Activated CD4-positive, alpha-beta memory T cell treated with anti-CD3 and anti-CD28 coated beads, Interleukin-2, amount 10 ng/mL, durations not matched to agents 7 days and 5 days (primary cell): Measurements from ENCODE around the gene ZDHHC11. TPM values are rescaled to one million over a fixed set of nuclear protein-coding genes. Genes with fewer than 3 reads are reported as not detected.
"Not testable (repeated sequence)": the region's sequence is repeated elsewhere in the genome, so short reads cannot be mapped to it uniquely, and the experiment has no call there.

Source experiments
- CTCF ChIA-PET: fragments of 350-600 bp; sonication (Branson Sonifier 250); formaldehyde crosslinking; loops from one replicate; lab custom pipeline; 2021; ENCODE audit warnings: antibody characterized with exemption, inconsistent platforms; lab: Charles Lee
- POLR2A ChIA-PET: fragments of 350-600 bp; sonication (Branson Sonifier 250); formaldehyde crosslinking; loops from one replicate; lab custom pipeline; 2021; ENCODE audit warnings: antibody characterized with exemption; lab: Charles Lee
- DNase-seq: peaks from one replicate; pipeline ENCODE4 v3.0.0-alpha.2; 2020
- H3K27ac Mint-ChIP-seq: one replicate; pipeline ENCODE4 v1.8.0; 2021; ENCODE audit warnings: mild to moderate bottlenecking, mixed read lengths
- H3K27me3 Mint-ChIP-seq: one replicate; pipeline ENCODE4 v1.8.0; 2021; ENCODE audit warnings: mixed read lengths
- H3K36me3 Mint-ChIP-seq: one replicate; pipeline ENCODE4 v1.8.0; 2021; ENCODE audit warnings: low read depth, mixed read lengths
- H3K4me1 Mint-ChIP-seq: one replicate; pipeline ENCODE4 v1.8.0; 2021; ENCODE audit warnings: mixed read lengths
- H3K4me3 Mint-ChIP-seq: one replicate; pipeline ENCODE4 v1.8.0; 2021; ENCODE audit warnings: mild to moderate bottlenecking, mixed read lengths
- H3K9me3 Mint-ChIP-seq: one replicate; pipeline ENCODE4 v1.8.0; 2021; ENCODE audit warnings: mixed read lengths
- total RNA-seq, 2 experiments: library from RNA; stranded (reverse); gene quantifications; one replicate each; pipeline ENCODE4 v1.2.3, GENCODE V29; 2021

ZDHHC11 gene
- total RNA-seq, 2 experiments from 2014 or later, result 5.8 to 6.6 TPM

GRCh38 chr5:775595-775960 lies 75.2 kb downstream of the ZDHHC11 start:
- H3K36me3 Mint-ChIP-seq, H3K4me1 Mint-ChIP-seq, H3K27ac Mint-ChIP-seq, CTCF ChIA-PET, DNase-seq, H3K9me3 Mint-ChIP-seq, H3K27me3 Mint-ChIP-seq, H3K4me3 Mint-ChIP-seq, POLR2A ChIA-PET: not testable (repeated sequence)

- POLR2A ChIA-PET, H3K27ac Mint-ChIP-seq, DNase-seq, H3K27me3 Mint-ChIP-seq, H3K4me3 Mint-ChIP-seq, CTCF ChIA-PET, H3K36me3 Mint-ChIP-seq, H3K9me3 Mint-ChIP-seq, H3K4me1 Mint-ChIP-seq: not testable (repeated sequence)
Measured at GRCh38 chr5:774854-775505, 75.8 kb downstream of the ZDHHC11 start.

GRCh38 chr5:774304-774703 lies 76.5 kb downstream of the ZDHHC11 start:
- H3K4me1 Mint-ChIP-seq, H3K9me3 Mint-ChIP-seq, H3K27ac Mint-ChIP-seq, H3K27me3 Mint-ChIP-seq, H3K4me3 Mint-ChIP-seq, POLR2A ChIA-PET, H3K36me3 Mint-ChIP-seq, CTCF ChIA-PET: not testable (repeated sequence)
- DNase-seq, result peak; percentile 14

GRCh38 chr5:773517-774264 lies 77.1 kb downstream of the ZDHHC11 start:
- Mint-ChIP-seq H3K27me3 (no peaks in the 10 kb centered on the region), H3K9me3 (no peaks in the 10 kb centered on the region), H3K4me3 (no peak overlapping the region), H3K4me1 (no peaks in the 10 kb centered on the region), H3K27ac (no peak overlapping the region), H3K36me3 (no peaks in the 10 kb centered on the region)
- ChIA-PET CTCF (no interaction called here), POLR2A (no interaction called here)
- peak; percentile 15 for DNase-seq

- DNase-seq, H3K36me3 Mint-ChIP-seq, POLR2A ChIA-PET, H3K4me3 Mint-ChIP-seq, H3K4me1 Mint-ChIP-seq, H3K27me3 Mint-ChIP-seq, H3K27ac Mint-ChIP-seq, H3K9me3 Mint-ChIP-seq, CTCF ChIA-PET: not testable (repeated sequence)
Measured at GRCh38 chr5:772931-773330, 77.9 kb downstream of the ZDHHC11 start.

GRCh38 chr5:772547-772890 lies 78.3 kb downstream of the ZDHHC11 start:
- H3K4me3 Mint-ChIP-seq, H3K36me3 Mint-ChIP-seq, CTCF ChIA-PET, H3K9me3 Mint-ChIP-seq, DNase-seq, H3K4me1 Mint-ChIP-seq, H3K27ac Mint-ChIP-seq, H3K27me3 Mint-ChIP-seq, POLR2A ChIA-PET: not testable (repeated sequence)

- H3K27me3 Mint-ChIP-seq, CTCF ChIA-PET, H3K36me3 Mint-ChIP-seq, H3K4me1 Mint-ChIP-seq, DNase-seq, POLR2A ChIA-PET, H3K9me3 Mint-ChIP-seq, H3K4me3 Mint-ChIP-seq, H3K27ac Mint-ChIP-seq: not testable (repeated sequence)
Measured at GRCh38 chr5:771841-772546, 78.8 kb downstream of the ZDHHC11 start.

GRCh38 chr5:771087-771781 lies 79.6 kb downstream of the ZDHHC11 start:
- H3K4me3 Mint-ChIP-seq, H3K4me1 Mint-ChIP-seq, H3K36me3 Mint-ChIP-seq, H3K27me3 Mint-ChIP-seq, H3K27ac Mint-ChIP-seq, DNase-seq, POLR2A ChIA-PET, H3K9me3 Mint-ChIP-seq, CTCF ChIA-PET: not testable (repeated sequence)

- H3K27ac Mint-ChIP-seq, H3K4me1 Mint-ChIP-seq, POLR2A ChIA-PET, H3K9me3 Mint-ChIP-seq, H3K4me3 Mint-ChIP-seq, H3K27me3 Mint-ChIP-seq, H3K36me3 Mint-ChIP-seq, CTCF ChIA-PET: not testable (repeated sequence)
- DNase-seq, result peak; percentile 14
Measured at GRCh38 chr5:770585-770984, 80.2 kb downstream of the ZDHHC11 start.

GRCh38 chr5:769485-770145 lies 81.2 kb downstream of the ZDHHC11 start:
- H3K4me1 Mint-ChIP-seq, CTCF ChIA-PET, H3K27ac Mint-ChIP-seq, H3K36me3 Mint-ChIP-seq, POLR2A ChIA-PET, H3K27me3 Mint-ChIP-seq, H3K9me3 Mint-ChIP-seq, H3K4me3 Mint-ChIP-seq: not testable (repeated sequence)
- peak; percentile 12 for DNase-seq

GRCh38 chr5:766666-767431 lies 83.9 kb downstream of the ZDHHC11 start:
- Mint-ChIP-seq H3K27ac (no peak overlapping the region), H3K36me3 (no peaks in the 10 kb centered on the region), H3K4me3 (no peak overlapping the region), H3K27me3 (no peaks in the 10 kb centered on the region), H3K4me1 (no peaks in the 10 kb centered on the region), H3K9me3 (peaks cover 3% of the 10 kb centered on the region)
- ChIA-PET CTCF (no interaction called here), POLR2A (no interaction called here)
- DNase-seq, result peak; percentile 15

- H3K4me1 Mint-ChIP-seq, result no peaks in the 10 kb centered on the region
- peak; percentile 14 for DNase-seq
- ChIA-PET CTCF (no interaction called here), POLR2A (no interaction called here)
- no peak overlapping the region for H3K27ac Mint-ChIP-seq
- H3K4me3 Mint-ChIP-seq, result no peak overlapping the region
- H3K36me3 Mint-ChIP-seq, result no peaks in the 10 kb centered on the region
- H3K27me3 Mint-ChIP-seq, result no peaks in the 10 kb centered on the region
- H3K9me3 Mint-ChIP-seq, result peaks cover 3% of the 10 kb centered on the region
Measured at GRCh38 chr5:765948-766631, 84.7 kb downstream of the ZDHHC11 start.
